ENCODE results near the gene F5. TPM values are rescaled to one million over a fixed set of nuclear protein-coding genes. Genes with fewer than 3 reads are reported as not detected.

Gene F5
- polyA plus RNA-seq, 1 experiment = not detected

- peaks cover 2% of the 10 kb centered on the region for H3K27me3 ChIP-seq (ENCODE audit: control insufficient read depth, insufficient read depth, low read length)
- no peak for TF ChIP-seq CTCF (IDR thresholded peaks at IDR 0.05; ENCODE audit: low read depth, low read length)
These were observed 2.7 kb upstream of the F5 start for GRCh38 chr1:169588785-169589485.

DNA sequence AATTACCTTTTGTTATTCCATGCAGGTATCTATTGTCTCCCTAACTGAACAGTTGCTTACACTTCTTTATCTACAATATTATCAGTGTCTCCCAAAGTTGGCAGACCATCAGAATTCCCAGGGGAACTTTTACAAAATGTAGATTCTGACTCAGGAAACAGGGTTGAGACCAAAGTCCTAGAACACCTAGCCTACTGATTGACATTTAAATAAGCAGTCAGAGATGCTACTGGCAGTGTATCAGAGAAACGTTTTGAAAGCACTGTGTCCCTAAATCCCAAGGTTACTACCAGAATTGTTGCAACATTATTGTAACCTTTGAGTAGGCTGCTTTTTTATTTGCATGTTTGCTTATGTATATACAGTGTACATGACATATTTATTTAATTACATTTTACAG lies 1.8 kb upstream of the F5 start:
- TF ChIP-seq CTCF (IDR thresholded peaks at IDR 0.05; ENCODE audit: low read depth, low read length) = no peak
- ChIA-PET POLR2A (no interaction called here), CTCF (no interaction called here)
- DNase-seq (ENCODE audit: low read depth, low spot score) = no peak
- no peak overlapping the region for H3K4me3 ChIP-seq (ENCODE audit: low read depth, low read length)
- H3K27ac ChIP-seq (ENCODE audit: low read depth, low read length) = no peak overlapping the region
- H3K27me3 ChIP-seq (ENCODE audit: control insufficient read depth, insufficient read depth, low read length) = peaks cover 2% of the 10 kb centered on the region
- no peaks in the 10 kb centered on the region for H3K9me3 ChIP-seq (ENCODE audit: control insufficient read depth, insufficient read depth, low read length)

More at GRCh38 chr1:169588785-169589485, 2.7 kb upstream of the F5 start:
- ChIA-PET POLR2A (no interaction called here), CTCF (no interaction called here)
- Histone ChIP-seq H3K4me3 (ENCODE audit: low read depth, low read length) (no peak overlapping the region), H3K9me3 (ENCODE audit: control insufficient read depth, insufficient read depth, low read length) (no peaks in the 10 kb centered on the region), H3K27ac (ENCODE audit: low read depth, low read length) (no peak overlapping the region)
- no peak for DNase-seq (ENCODE audit: low read depth, low spot score)

- Histone ChIP-seq H3K27me3 (ENCODE audit: control insufficient read depth, insufficient read depth, low read length) (peaks cover 2% of the 10 kb centered on the region), H3K9me3 (ENCODE audit: control insufficient read depth, insufficient read depth, low read length) (no peaks in the 10 kb centered on the region), H3K27ac (ENCODE audit: low read depth, low read length) (no peak overlapping the region), H3K4me3 (ENCODE audit: low read depth, low read length) (no peak overlapping the region)
- ChIA-PET POLR2A (no interaction called here), CTCF (interaction anchor here (0.8 to 1.5 kb wide), 4 partner anchors 10 to 223 kb away, joined by 3 to 5 read pairs (median 4); no protein-coding TSS in a partner anchor)
- TF ChIP-seq CTCF (IDR thresholded peaks at IDR 0.05; ENCODE audit: low read depth, low read length) = no peak
- DNase-seq (ENCODE audit: low read depth, low spot score) = no peak
These were observed 250 bp downstream of the F5 start for GRCh38 chr1:169586067-169586394.

GRCh38 chr1:169585181-169585580 lies 1.1 kb downstream of the F5 start:
- Histone ChIP-seq H3K27me3 (ENCODE audit: control insufficient read depth, insufficient read depth, low read length) (no peaks in the 10 kb centered on the region), H3K27ac (ENCODE audit: low read depth, low read length) (no peak overlapping the region), H3K4me3 (ENCODE audit: low read depth, low read length) (no peak overlapping the region), H3K9me3 (ENCODE audit: control insufficient read depth, insufficient read depth, low read length) (no peaks in the 10 kb centered on the region)
- DNase-seq (ENCODE audit: low read depth, low spot score) = no peak
- ChIA-PET CTCF (no interaction called here), POLR2A (no interaction called here)
- TF ChIP-seq CTCF (IDR thresholded peaks at IDR 0.05; ENCODE audit: low read depth, low read length) = no peak

DNA sequence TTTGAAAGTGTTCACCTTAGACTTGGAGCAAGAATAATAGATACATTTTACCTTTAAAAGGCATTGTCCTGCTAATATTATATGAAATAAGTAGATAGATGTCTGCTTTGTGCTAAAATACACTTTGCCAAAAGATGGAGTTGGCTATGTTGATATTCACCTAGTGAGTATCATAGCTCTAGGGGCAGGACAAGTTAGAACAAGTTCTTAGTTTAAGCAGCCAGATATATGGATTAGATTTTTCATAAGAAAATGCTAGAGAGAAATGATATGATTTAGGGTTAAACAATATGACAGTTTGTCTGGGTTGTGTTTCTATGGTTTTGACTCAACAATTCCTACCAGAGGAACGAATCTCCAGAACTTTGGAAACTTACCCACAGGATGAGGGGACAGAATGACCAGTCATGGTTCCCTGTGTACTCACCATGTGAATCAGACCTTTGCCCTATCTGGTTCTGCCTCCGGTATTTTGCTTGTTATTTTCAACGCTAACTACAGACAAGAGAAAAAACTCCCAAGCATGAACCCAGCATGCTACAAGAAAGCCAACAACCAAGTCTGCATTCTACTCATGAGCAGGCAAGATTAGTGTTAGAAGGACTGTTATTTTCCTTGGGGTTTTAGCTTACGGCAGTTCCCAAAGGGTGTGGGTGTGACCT lies 1.7 kb downstream of the F5 start:
- no peak for TF ChIP-seq CTCF (IDR thresholded peaks at IDR 0.05; ENCODE audit: low read depth, low read length)
- DNase-seq (ENCODE audit: low read depth, low spot score) = no peak
- Histone ChIP-seq H3K9me3 (ENCODE audit: control insufficient read depth, insufficient read depth, low read length) (no peaks in the 10 kb centered on the region), H3K27me3 (ENCODE audit: control insufficient read depth, insufficient read depth, low read length) (no peaks in the 10 kb centered on the region), H3K4me3 (ENCODE audit: low read depth, low read length) (no peak overlapping the region), H3K27ac (ENCODE audit: low read depth, low read length) (no peak overlapping the region)
- CTCF ChIA-PET = no interaction called here
- POLR2A ChIA-PET = no interaction called here

All from AG04450 (cell line).